ENCODE measurements around the gene CEP83. TPM values are rescaled to one million over a fixed set of nuclear protein-coding genes. Genes with fewer than 3 reads are reported as not detected.
"Not testable (repeated sequence)": the region's sequence is repeated elsewhere in the genome, so short reads cannot be mapped to it uniquely, and the experiment has no call there.

CEP83 gene
- total and polyA plus RNA-seq, 2 donors: 4.6 to 42.9 TPM

DNA sequence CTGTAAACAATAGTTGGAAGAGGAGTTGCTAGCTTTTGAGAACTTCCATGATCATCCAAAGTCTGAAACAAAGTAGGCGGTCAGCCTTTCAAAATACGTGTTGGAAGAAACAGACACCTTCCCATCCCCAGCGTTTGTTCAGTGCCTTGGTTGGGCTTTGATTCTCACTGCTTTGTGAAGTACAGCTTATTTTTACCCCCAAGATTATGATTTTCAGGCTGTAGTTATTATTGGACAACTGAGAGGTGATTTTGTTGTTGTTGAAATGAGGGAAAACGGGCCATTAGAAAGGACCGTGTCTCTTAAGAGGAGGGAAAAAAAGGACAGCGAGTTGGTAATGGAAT, 921 bp upstream of the CEP83 start:
- H3K27ac ChIP-seq (ENCODE audit: low read depth): peak overlapping the region; percentile 94
- peak overlapping the region; percentile 73 for H3K4me3 ChIP-seq (ENCODE audit: low read depth, low read length)
- 14% methylated on average over 6 of the region's 6 CpGs for WGBS
- no peaks in the 10 kb centered on the region for H3K36me3 ChIP-seq (ENCODE audit: insufficient read depth)
- H3K4me1 ChIP-seq (ENCODE audit: insufficient read depth): no peaks in the 10 kb centered on the region
- DNase-seq (ENCODE audit: extremely low spot score): no peak

DNA sequence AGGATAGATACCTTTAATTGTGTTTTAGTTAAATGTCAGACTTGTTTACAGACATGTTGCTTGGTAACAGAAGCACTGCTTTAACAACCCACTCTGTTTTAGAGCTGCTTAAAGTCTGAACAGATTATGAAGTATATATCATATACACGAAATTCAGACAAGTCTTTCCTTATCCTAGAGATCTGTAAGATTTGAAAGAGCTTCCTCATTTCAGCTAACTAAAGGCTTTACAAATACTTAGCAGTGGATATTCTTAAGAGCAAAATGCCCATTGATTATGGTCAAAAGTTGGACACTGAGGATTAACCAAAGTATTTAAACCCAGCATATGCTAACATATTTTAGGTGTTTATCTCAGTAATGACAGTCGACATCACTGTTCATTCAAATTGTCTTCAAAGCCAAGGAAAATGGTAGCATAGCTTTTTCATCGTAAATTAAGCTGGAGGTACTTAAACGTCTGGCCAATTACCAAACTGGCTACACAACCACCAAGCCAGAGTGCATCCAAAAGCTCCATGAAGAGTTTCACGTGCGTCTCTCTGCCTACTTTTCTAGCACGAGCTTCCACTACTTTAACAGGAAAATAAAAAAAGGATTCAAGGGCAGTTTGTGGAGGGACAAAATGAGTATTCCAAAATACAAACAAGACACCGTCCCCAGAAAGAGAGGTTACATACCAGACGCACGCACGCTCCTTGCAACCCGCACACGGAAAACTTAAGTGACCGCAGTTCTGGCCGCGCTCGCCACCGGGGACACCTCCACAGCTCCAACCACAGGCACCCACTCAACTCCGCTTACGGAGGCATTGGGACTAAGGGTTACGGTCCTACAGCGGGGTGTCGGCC, 565 bp downstream of the CEP83 start:
- H3K4me3 ChIP-seq (ENCODE audit: low read depth, low read length): peak overlapping the region; percentile 73
- peak; percentile 53 for DNase-seq (ENCODE audit: extremely low spot score)
- no peaks in the 10 kb centered on the region for H3K36me3 ChIP-seq (ENCODE audit: insufficient read depth)
- H3K27ac ChIP-seq (ENCODE audit: low read depth): peak overlapping the region; percentile 94
- H3K4me1 ChIP-seq (ENCODE audit: insufficient read depth): no peaks in the 10 kb centered on the region
- WGBS: under 1% methylated on average over 23 of the region's 23 CpGs

DNA sequence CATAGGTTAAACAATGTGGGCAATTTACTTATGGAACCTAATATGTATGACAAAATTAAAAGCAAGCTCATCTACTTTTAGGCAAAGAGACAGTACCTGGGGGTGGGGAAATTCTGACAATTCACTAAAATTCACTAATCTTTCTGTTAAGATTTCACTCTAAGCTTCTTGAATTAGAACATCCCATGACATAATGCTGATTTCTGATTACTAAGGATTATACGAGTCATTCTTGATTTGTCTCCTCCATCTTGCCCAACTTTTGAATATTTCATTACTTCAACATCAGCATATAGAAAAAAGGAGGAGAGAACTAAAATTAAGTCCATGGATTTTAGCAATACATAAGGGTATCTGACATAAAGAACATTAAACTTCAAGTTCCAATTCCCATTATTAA, 2.4 kb downstream of the CEP83 start:
- no peak overlapping the region for H3K4me3 ChIP-seq (ENCODE audit: low read depth, low read length)
- WGBS: 91% methylated on average over 1 of the region's 1 CpG
- H3K36me3 ChIP-seq (ENCODE audit: insufficient read depth): no peaks in the 10 kb centered on the region
- no peak overlapping the region for H3K27ac ChIP-seq (ENCODE audit: low read depth)
- no peaks in the 10 kb centered on the region for H3K4me1 ChIP-seq (ENCODE audit: insufficient read depth)
- DNase-seq (ENCODE audit: extremely low spot score): no peak

DNA sequence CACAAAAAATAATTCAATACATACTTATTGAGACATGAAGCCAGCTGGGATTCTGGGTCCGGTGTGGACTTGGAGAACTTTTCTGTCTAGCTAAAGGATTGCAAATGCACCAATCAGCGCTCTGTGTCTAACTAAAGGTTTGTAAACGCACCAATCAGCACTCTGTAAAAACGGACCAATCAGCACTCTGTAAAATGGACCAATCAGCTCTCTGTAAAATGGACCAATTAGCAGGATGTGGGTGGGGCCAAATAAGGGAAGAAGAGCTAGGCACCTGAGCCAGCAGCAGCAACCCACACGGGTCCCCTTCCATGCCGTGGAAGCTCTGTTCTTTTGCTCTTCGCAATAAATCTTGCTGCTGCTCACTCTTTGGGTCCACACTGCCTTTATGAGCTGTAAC, 5.3 kb downstream of the CEP83 start:
- 98% methylated on average over 7 of the region's 7 CpGs for WGBS
- not testable (repeated sequence) for H3K27ac ChIP-seq (ENCODE audit: low read depth); H3K4me3 ChIP-seq (ENCODE audit: low read depth, low read length); DNase-seq (ENCODE audit: extremely low spot score); H3K36me3 ChIP-seq (ENCODE audit: insufficient read depth); H3K4me1 ChIP-seq (ENCODE audit: insufficient read depth)

DNA sequence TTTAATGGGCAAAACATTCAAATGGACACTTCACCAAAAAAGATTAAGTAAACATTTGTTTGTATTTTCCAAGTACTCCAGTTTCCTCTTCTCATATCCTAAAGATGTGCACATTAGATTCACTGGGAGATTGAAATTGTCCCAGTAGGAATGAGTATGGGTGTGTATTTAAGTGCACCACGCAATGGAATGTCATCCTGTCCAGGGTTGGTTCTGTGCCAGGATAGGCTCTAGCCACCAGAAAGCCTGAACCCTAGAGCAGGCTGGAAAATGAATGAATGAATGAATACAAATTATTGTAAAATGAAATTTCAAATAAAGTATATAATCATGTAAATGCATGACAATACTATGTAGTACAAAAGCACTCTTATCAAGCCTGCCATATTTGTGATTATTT, 14.0 kb downstream of the CEP83 start:
- no peak overlapping the region for H3K4me3 ChIP-seq (ENCODE audit: low read depth, low read length)
- no peak overlapping the region for H3K27ac ChIP-seq (ENCODE audit: low read depth)
- H3K36me3 ChIP-seq (ENCODE audit: insufficient read depth): no peaks in the 10 kb centered on the region
- DNase-seq (ENCODE audit: extremely low spot score): no peak
- 77% methylated on average over 1 of the region's 1 CpG for WGBS
- no peaks in the 10 kb centered on the region for H3K4me1 ChIP-seq (ENCODE audit: insufficient read depth)

DNA sequence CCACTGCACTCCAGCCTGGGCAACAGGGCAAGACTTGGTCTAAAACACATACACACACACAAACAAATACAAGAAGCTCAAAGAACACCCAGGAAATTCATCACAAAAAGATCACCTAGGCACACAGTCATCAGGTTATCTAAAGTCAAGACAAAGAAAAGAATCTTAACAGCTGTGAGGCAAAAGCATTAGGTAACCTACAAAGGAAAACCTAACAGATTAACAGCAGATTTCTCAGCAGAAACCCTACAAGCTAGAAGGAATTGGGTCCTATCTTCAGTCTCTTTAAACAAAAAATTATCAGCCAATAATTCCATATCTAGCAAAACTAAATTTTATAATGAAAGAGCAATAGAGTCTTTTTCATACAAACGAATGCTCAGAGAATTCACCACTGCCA, 22.4 kb downstream of the CEP83 start:
- DNase-seq (ENCODE audit: extremely low spot score): no peak
- 94% methylated on average over 1 of the region's 1 CpG for WGBS
- no peak overlapping the region for H3K27ac ChIP-seq (ENCODE audit: low read depth)
- no peak overlapping the region for H3K4me3 ChIP-seq (ENCODE audit: low read depth, low read length)
- no peaks in the 10 kb centered on the region for H3K4me1 ChIP-seq (ENCODE audit: insufficient read depth)
- no peaks in the 10 kb centered on the region for H3K36me3 ChIP-seq (ENCODE audit: insufficient read depth)

DNA sequence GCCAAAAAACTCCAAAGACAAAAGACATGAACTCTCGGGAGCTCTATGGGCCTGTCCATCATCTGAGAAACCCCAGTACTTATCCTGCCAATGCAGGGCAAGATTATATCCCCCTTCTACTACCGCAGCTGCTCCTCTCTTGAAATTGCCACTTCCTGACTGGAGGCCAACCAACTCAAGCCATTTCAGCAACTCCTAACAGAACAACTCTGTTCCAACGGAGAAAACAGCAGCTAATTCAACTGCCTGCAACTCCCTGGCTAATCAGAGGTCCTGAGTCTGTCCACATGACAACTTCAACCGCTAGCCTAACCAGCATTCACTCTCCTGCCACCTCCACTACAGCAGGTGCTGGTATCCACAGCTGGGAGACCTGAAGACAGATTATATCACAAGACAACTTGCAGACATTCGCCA, 24.1 kb downstream of the CEP83 start:
- Histone ChIP-seq H3K4me3 (ENCODE audit: low read depth, low read length) (no peak overlapping the region), H3K36me3 (ENCODE audit: insufficient read depth) (no peaks in the 10 kb centered on the region), H3K4me1 (ENCODE audit: insufficient read depth) (no peaks in the 10 kb centered on the region), H3K27ac (ENCODE audit: low read depth) (no peak overlapping the region)
- WGBS: 70% methylated on average over 5 of the region's 5 CpGs
- DNase-seq (ENCODE audit: extremely low spot score): no peak

DNA sequence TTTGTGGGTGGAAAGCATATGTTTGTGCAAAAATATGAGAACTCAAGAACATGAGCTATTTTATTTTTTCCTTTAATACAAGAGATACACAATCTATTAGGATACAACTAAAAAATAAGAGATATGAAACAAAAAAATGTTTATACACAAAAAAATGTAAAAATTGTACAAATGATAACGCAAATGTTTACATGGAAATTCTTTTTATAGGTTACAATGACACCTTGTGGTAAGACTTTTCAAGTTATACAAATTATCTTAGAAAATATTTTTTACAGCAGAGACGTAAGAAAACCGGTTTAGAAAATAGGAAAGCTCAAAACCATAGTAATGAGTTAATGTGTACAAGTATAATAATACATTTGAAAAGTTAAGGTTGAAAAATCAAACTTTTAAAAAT, 25.5 kb downstream of the CEP83 start:
- Histone ChIP-seq H3K27ac (ENCODE audit: low read depth) (no peak overlapping the region), H3K4me3 (ENCODE audit: low read depth, low read length) (no peak overlapping the region), H3K36me3 (ENCODE audit: insufficient read depth) (no peaks in the 10 kb centered on the region), H3K4me1 (ENCODE audit: insufficient read depth) (no peaks in the 10 kb centered on the region)
- no peak for DNase-seq (ENCODE audit: extremely low spot score)
- WGBS: 51% methylated on average over 3 of the region's 3 CpGs

DNA sequence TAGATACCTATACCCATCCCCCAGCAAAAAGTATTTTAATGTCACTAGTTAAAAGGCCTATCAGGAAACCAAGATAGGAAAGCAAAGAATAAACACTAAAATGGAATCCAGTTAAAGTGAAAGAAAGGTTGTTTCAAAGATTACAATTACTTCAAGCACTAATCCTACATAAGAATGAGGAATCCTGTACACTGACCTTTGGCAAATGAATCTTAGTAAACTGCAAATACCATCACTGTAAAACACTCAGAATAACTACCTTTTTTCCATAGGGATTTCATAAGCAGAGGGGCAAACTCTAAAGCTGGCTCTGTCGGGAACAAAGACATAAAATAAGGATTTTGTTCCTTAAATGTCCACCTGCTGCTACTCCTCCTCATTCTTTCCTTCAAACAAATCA, 25.9 kb downstream of the CEP83 start:
- 44% methylated on average over 1 of the region's 1 CpG for WGBS
- no peak overlapping the region for H3K27ac ChIP-seq (ENCODE audit: low read depth)

DNA sequence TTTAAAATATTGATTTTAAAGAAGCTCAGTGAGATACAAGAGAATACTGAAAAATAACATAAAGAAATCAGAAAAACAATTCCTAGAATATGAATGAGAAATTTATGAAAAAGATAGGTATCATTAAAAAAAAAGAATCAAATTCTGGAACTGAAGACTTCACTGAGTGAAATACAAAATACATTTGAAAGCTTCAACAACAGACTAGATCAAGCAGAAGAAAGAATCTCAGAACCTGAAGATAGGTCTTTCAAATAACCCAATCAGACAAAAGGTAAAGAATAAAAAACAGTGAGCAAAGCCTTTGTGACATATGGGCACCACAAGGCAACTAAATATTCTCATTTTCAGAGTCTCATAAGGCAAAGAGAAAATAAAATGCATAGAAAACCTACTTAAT, 29.4 kb downstream of the CEP83 start:
- Histone ChIP-seq H3K36me3 (ENCODE audit: insufficient read depth) (no peaks in the 10 kb centered on the region), H3K27ac (ENCODE audit: low read depth) (no peak overlapping the region), H3K4me3 (ENCODE audit: low read depth, low read length) (no peak overlapping the region), H3K4me1 (ENCODE audit: insufficient read depth) (no peaks in the 10 kb centered on the region)
- no peak for DNase-seq (ENCODE audit: extremely low spot score)

More for the DNA sequence above, 25.9 kb downstream of the CEP83 start:
- Histone ChIP-seq H3K36me3 (ENCODE audit: insufficient read depth) (no peaks in the 10 kb centered on the region), H3K4me1 (ENCODE audit: insufficient read depth) (no peaks in the 10 kb centered on the region), H3K4me3 (ENCODE audit: low read depth, low read length) (no peak overlapping the region)
- DNase-seq (ENCODE audit: extremely low spot score): no peak

DNA sequence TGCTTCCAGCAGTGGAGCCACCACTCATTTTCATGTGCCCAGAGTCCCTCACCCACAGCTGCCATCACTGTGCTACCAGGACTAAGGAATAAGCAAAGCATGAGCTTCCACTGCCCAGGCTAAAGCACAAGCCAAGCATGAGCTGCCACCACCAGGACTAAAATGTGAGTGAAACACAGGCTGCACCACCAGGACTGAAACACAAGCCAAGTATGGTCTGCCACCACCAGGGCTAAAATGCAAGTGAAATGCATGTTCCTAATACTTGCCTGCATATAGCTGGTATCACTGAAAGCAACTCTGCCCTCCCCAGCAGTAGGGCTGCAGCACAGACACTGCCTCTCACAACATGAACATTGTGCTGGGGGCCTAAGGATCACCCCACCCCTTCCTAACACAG, 30.0 kb downstream of the CEP83 start:
- Histone ChIP-seq H3K27ac (ENCODE audit: low read depth) (no peak overlapping the region), H3K36me3 (ENCODE audit: insufficient read depth) (no peaks in the 10 kb centered on the region), H3K4me3 (ENCODE audit: low read depth, low read length) (no peak overlapping the region), H3K4me1 (ENCODE audit: insufficient read depth) (no peaks in the 10 kb centered on the region)
- DNase-seq (ENCODE audit: extremely low spot score): no peak

DNA sequence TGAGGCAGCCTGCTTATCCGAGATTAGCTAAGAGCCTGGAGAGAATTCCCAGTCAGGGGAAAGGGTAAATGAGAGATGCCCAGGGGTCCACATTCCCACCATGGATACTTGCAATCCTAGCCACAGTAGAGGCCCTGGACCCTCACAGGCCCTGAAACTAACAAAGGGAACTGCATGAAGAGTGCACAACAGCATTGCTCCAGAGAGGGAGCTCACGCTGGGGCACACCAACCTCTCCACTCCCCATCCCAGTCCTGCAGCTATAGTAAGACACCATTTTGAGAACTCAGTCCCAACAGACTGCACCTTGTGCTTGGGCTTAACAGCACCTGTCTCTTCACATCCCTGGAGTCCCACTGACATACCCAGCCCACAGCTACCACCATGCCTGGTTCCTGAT, 30.5 kb downstream of the CEP83 start:
- Histone ChIP-seq H3K4me3 (ENCODE audit: low read depth, low read length) (no peak overlapping the region), H3K27ac (ENCODE audit: low read depth) (no peak overlapping the region), H3K4me1 (ENCODE audit: insufficient read depth) (no peaks in the 10 kb centered on the region), H3K36me3 (ENCODE audit: insufficient read depth) (no peaks in the 10 kb centered on the region)
- 97% methylated on average over 2 of the region's 2 CpGs for WGBS
- DNase-seq (ENCODE audit: extremely low spot score): no peak

DNA sequence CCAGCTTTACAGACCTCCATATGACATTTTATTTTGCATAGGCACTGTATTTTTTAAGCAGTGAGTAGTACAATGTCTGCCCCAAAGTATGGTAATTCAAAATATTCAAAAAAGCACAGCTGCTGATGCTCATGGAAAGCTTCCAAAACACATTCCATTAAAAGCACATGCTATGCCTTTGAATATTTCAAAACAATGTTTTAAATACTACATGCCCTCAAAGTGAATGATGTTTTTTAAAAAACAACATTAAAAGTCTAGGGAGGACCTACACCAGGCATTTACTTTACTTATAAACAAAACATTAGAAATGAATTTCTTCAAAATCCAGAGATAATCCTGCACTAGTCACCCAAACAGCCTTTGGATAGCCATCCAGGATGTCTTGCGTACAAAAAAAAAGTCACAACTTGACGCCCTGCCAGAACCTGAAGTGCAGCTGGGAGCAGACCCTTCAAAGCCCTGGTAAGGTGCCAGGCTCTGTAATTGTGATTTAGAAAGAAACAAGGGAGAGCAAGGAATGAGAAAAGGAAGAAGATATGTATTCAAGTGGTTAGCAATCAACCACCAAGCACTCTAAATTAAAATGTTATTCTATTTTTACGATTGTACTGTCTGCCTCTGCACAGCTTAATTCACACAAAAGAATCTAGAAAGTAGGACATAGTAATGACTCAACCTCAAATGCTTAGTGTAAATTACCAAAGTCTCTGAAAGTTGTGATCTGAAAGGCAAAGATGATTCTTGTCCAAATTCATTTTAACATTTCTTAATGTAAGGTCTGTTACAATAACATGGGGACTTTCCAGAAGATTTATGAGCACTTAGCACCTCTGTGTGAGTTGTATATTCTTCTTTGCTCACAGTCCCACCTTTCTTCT, 31.9 kb downstream of the CEP83 start:
- H3K4me3 ChIP-seq (ENCODE audit: low read depth, low read length): no peak overlapping the region
- WGBS: 15% methylated on average over 3 of the region's 3 CpGs
- peak; percentile 59 for DNase-seq (ENCODE audit: extremely low spot score)
- no peaks in the 10 kb centered on the region for H3K36me3 ChIP-seq (ENCODE audit: insufficient read depth)
- no peak overlapping the region for H3K27ac ChIP-seq (ENCODE audit: low read depth)
- H3K4me1 ChIP-seq (ENCODE audit: insufficient read depth): no peaks in the 10 kb centered on the region

DNA sequence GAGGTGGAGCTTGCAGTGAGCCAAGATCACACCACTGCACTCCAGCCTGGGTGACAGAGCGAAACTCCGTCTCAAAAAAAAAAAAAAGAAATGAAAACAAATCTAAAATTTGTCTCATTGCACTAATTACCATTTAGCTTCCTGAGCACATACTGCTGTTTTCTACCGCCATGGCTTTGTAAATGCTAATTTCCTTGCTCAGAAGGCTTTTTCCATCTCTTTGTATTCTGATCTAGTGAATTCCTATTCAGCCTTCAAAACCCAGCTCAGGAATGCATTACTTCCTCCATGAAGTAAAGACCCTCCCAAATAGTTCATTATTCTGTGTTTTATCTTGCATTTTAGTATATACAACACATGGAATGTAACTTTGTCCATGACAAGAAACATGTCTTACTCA, 33.6 kb downstream of the CEP83 start:
- Histone ChIP-seq H3K4me3 (ENCODE audit: low read depth, low read length) (no peak overlapping the region), H3K27ac (ENCODE audit: low read depth) (no peak overlapping the region), H3K36me3 (ENCODE audit: insufficient read depth) (no peaks in the 10 kb centered on the region), H3K4me1 (ENCODE audit: insufficient read depth) (no peaks in the 10 kb centered on the region)
- 97% methylated on average over 3 of the region's 3 CpGs for WGBS
- DNase-seq (ENCODE audit: extremely low spot score): no peak
